Lower leg skin (tissue), 3 donors: ENCODE data around the gene NOD2.

Source experiments
- CTCF ChIP-seq, 3 donors: fragments of 450-650 bp; IDR thresholded peaks; one replicate each; pipeline ENCODE4 v1.5.1; 2016; ENCODE audit warnings: antibody characterized with exemption in 3 of 3, mild to moderate bottlenecking in 3 of 3, moderate library complexity in 2 of 3
- POLR2A ChIP-seq, 2 donors: fragments of 450-650 bp; IDR thresholded peaks; one replicate each; pipeline ENCODE4 v1.6.1; 2016 to 2017; ENCODE audit warnings: antibody characterized with exemption in 2 of 2, mild to moderate bottlenecking in 1 of 2, moderate library complexity in 1 of 2

DNA sequence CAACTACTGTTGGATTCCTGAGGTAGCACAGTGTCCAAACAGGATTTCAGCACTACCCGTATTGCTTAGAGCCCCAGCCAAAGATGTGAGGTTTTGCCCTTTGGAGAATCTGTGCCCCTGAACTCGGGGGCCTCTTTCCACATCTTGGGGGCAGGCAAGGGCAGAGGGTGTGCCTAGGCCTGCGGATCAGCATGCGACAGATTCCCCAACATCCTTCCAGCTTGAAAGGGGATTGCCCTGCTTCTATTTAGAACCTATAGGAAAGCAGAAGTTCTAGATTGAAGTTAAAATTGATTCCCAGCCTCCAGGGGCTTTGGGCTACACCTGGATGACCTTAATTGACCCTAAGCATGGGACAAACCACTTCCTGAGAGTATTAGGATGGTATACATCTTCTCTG lies 19.6 kb downstream of the NOD2 start:
- TF ChIP-seq CTCF (IDR thresholded peaks at IDR 0.05): no peak
- TF ChIP-seq POLR2A (IDR thresholded peaks at IDR 0.05): no peak
